ENCODE results near the gene HTR4. TPM values are rescaled to one million over a fixed set of nuclear protein-coding genes. Genes with fewer than 3 reads are reported as not detected.

The HTR4 gene
- total RNA-seq, 2 experiments from 2014 or later, result not detected

DNA sequence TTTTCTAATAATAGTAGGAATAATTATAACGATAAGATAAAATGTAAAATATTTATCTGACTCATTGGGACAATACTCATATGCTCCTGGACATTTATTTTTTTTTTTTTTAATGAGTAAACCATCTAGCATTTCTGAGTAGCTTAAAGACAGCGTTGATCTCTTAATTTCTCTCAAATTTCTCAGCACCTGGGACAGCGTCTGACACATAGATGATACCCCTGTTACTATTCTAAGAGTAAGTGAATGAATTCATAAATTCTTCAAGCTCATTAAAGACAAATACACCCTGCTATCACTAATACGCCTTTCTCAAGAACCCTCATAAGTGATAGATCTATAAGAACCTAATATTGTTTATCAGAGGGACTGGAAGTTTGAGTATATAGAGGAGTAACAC, 12.0 kb upstream of the HTR4 start:
- intact Hi-C loops (cut with micrococcal nuclease; ENCODE audit: unreplicated experiment), result no loop called here
- TF ChIP-seq, protein P1, sequence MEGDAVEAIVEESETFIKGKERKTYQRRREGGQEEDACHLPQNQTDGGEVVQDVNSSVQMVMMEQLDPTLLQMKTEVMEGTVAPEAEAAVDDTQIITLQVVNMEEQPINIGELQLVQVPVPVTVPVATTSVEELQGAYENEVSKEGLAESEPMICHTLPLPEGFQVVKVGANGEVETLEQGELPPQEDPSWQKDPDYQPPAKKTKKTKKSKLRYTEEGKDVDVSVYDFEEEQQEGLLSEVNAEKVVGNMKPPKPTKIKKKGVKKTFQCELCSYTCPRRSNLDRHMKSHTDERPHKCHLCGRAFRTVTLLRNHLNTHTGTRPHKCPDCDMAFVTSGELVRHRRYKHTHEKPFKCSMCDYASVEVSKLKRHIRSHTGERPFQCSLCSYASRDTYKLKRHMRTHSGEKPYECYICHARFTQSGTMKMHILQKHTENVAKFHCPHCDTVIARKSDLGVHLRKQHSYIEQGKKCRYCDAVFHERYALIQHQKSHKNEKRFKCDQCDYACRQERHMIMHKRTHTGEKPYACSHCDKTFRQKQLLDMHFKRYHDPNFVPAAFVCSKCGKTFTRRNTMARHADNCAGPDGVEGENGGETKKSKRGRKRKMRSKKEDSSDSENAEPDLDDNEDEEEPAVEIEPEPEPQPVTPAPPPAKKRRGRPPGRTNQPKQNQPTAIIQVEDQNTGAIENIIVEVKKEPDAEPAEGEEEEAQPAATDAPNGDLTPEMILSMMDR (conservative IDR thresholded peaks at IDR 0.05; ENCODE audit: low read length), result no peak
- TF ChIP-seq EZH2phosphoT487 (IDR thresholded peaks at IDR 0.05; ENCODE audit: borderline replicate concordance, low read depth, low read length), result no peak
- BruUV-seq (replicated peaks), result no TSS peak
- H3K36me3 ChIP-seq (ENCODE audit: insufficient read depth, low read length), result no peaks in the 10 kb centered on the region
- DNase-seq (ENCODE audit: low spot score), result no peak
- H3K4me1 ChIP-seq (ENCODE audit: insufficient read depth, low read length, poor library complexity, severe bottlenecking), result no peaks in the 10 kb centered on the region
- no peaks in the 10 kb centered on the region for H3K9me2 ChIP-seq (ENCODE audit: insufficient read depth, low read length)
- H2AFZ ChIP-seq (ENCODE audit: low read length), result no peak overlapping the region
- ChIA-PET POLR2A (no interaction called here), CTCF (ENCODE audit: unreplicated experiment) (no interaction called here)
- no peak overlapping the region for H3K27ac ChIP-seq (ENCODE audit: low read depth, low read length, poor library complexity, severe bottlenecking)
- no peaks in the 10 kb centered on the region for H4K20me1 ChIP-seq (ENCODE audit: insufficient read depth, low read length)
- H3K9me3 ChIP-seq (ENCODE audit: low read length), result no peaks in the 10 kb centered on the region
- no peak overlapping the region for H3K4me3 ChIP-seq (ENCODE audit: low read depth, low read length, poor library complexity, severe bottlenecking)
- no peak overlapping the region for H3K4me2 ChIP-seq (ENCODE audit: low read length)
- no peaks in the 10 kb centered on the region for H3K79me2 ChIP-seq (ENCODE audit: insufficient read depth, low read depth, low read length)

DNA sequence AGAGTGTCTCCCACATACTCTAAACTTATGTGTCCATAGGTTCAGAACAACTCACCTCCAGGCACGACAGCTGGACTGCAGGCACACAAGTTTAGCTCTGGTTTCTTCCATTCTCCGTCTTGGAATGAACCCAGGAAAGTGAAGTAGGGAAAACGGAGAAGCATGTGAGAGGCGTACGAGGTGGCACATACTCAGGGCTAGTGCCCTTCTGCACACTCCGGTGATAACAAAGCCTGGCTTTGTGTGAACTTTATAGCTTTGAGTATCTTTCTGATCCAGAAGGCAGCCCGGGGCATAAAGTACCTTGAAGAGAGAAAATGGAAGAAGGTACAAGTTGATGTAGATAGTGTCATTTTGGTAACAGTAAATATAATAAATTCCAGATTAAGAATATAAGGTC, 11.1 kb upstream of the HTR4 start:
- POLR2A ChIA-PET, result no interaction called here
- BruUV-seq (replicated peaks), result no TSS peak

DNA sequence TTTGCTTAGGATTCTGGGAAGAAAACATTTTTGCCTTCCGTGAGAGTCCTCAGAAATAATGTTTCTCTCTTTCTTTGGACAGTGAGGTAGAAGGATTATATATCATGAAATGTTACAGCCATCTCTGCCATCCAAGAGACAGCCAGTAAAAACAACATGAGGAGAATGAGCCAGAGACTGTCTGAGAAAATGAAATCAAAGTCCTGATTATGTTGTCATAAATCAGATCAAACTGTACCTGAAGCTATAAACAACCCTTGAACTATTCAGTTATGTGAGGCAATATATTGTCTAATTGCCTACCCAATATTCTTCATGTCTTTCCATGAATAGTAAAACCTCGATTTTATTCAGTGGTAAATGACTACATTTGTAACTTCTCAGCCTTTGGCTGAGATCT, 9.2 kb upstream of the HTR4 start:
- Histone ChIP-seq H2AFZ (ENCODE audit: low read length) (no peak overlapping the region), H3K4me2 (ENCODE audit: low read length) (no peak overlapping the region), H3K9me3 (ENCODE audit: low read length) (no peaks in the 10 kb centered on the region), H3K4me1 (ENCODE audit: insufficient read depth, low read length, poor library complexity, severe bottlenecking) (no peaks in the 10 kb centered on the region), H3K36me3 (ENCODE audit: insufficient read depth, low read length) (no peaks in the 10 kb centered on the region), H3K79me2 (ENCODE audit: insufficient read depth, low read depth, low read length) (no peaks in the 10 kb centered on the region), H3K27ac (ENCODE audit: low read depth, low read length, poor library complexity, severe bottlenecking) (no peak overlapping the region), H4K20me1 (ENCODE audit: insufficient read depth, low read length) (no peaks in the 10 kb centered on the region), H3K4me3 (ENCODE audit: low read depth, low read length, poor library complexity, severe bottlenecking) (no peak overlapping the region), H3K9me2 (ENCODE audit: insufficient read depth, low read length) (no peaks in the 10 kb centered on the region)
- no TSS peak for BruUV-seq (replicated peaks)
- intact Hi-C loops (cut with micrococcal nuclease; ENCODE audit: unreplicated experiment), result no loop called here
- POLR2A ChIA-PET, result interaction anchor here (0.6 to 0.7 kb wide), 3 partner anchors 408 to 574 kb away, joined by 3 to 5 read pairs (median 4); no protein-coding TSS in a partner anchor
- no peak for DNase-seq (ENCODE audit: low spot score)
- TF ChIP-seq, protein P1 (conservative IDR thresholded peaks at IDR 0.05; ENCODE audit: low read length), result no peak
- no peak for TF ChIP-seq EZH2phosphoT487 (IDR thresholded peaks at IDR 0.05; ENCODE audit: borderline replicate concordance, low read depth, low read length)
- CTCF ChIA-PET (ENCODE audit: unreplicated experiment), result no interaction called here

More for the DNA sequence above, 11.1 kb upstream of the HTR4 start:
- no peak overlapping the region for H3K27ac ChIP-seq (ENCODE audit: low read depth, low read length, poor library complexity, severe bottlenecking)
- H3K4me1 ChIP-seq (ENCODE audit: insufficient read depth, low read length, poor library complexity, severe bottlenecking), result no peaks in the 10 kb centered on the region
- no peak overlapping the region for H2AFZ ChIP-seq (ENCODE audit: low read length)
- CTCF ChIA-PET (ENCODE audit: unreplicated experiment), result no interaction called here
- no peak overlapping the region for H3K4me3 ChIP-seq (ENCODE audit: low read depth, low read length, poor library complexity, severe bottlenecking)
- no peaks in the 10 kb centered on the region for H3K9me3 ChIP-seq (ENCODE audit: low read length)
- TF ChIP-seq, protein P1 (conservative IDR thresholded peaks at IDR 0.05; ENCODE audit: low read length), result no peak
- TF ChIP-seq EZH2phosphoT487 (IDR thresholded peaks at IDR 0.05; ENCODE audit: borderline replicate concordance, low read depth, low read length), result no peak
- intact Hi-C loops (cut with micrococcal nuclease; ENCODE audit: unreplicated experiment), result no loop called here
- H3K79me2 ChIP-seq (ENCODE audit: insufficient read depth, low read depth, low read length), result no peaks in the 10 kb centered on the region
- H3K36me3 ChIP-seq (ENCODE audit: insufficient read depth, low read length), result no peaks in the 10 kb centered on the region
- H4K20me1 ChIP-seq (ENCODE audit: insufficient read depth, low read length), result no peaks in the 10 kb centered on the region
- H3K4me2 ChIP-seq (ENCODE audit: low read length), result no peak overlapping the region
- no peak for DNase-seq (ENCODE audit: low spot score)
- H3K9me2 ChIP-seq (ENCODE audit: insufficient read depth, low read length), result no peaks in the 10 kb centered on the region
